Glomerular endothelial cell (primary cell): ENCODE measurements around the gene AGMO. TPM values are rescaled to one million over a fixed set of nuclear protein-coding genes. Genes with fewer than 3 reads are reported as not detected.
"Not testable (repeated sequence)": the region's sequence is repeated elsewhere in the genome, so short reads cannot be mapped to it uniquely, and the experiment has no call there.

ENCODE experiments used
- DNase-seq: peaks from one replicate; pipeline ENCODE4 v3.0.0-alpha.2; 2011; ENCODE audit warnings: low read depth, low spot score; ENCODE audit errors: extremely low read depth
- total RNA-seq: library from RNA; depleted of rRNA; stranded (reverse); fragments of >200 nt; gene quantifications from 2 replicates; pipeline ENCODE4 v1.2.3, GENCODE V29; 2015

Gene AGMO
- total RNA-seq, 1 donor from 2014 or later = not detected

GRCh38 chr7:15560968-15561367 is 847 bp downstream of the AGMO start:
- DNase-seq = no peak

- DNase-seq = no peak
Observed at GRCh38 chr7:15559416-15559928, 2.3 kb downstream of the AGMO start.

- DNase-seq = no peak
Observed at GRCh38 chr7:15558756-15559155, 3.1 kb downstream of the AGMO start.

- no peak for DNase-seq
Observed at GRCh38 chr7:15557686-15558085, 4.1 kb downstream of the AGMO start.

- no peak for DNase-seq
Observed at GRCh38 chr7:15557186-15557585, 4.6 kb downstream of the AGMO start.

GRCh38 chr7:15556339-15557105 is 5.3 kb downstream of the AGMO start:
- DNase-seq = no peak

GRCh38 chr7:15555381-15555859 is 6.4 kb downstream of the AGMO start:
- DNase-seq = no peak

- no peak for DNase-seq
Observed at GRCh38 chr7:15554744-15555143, 7.1 kb downstream of the AGMO start.

GRCh38 chr7:15554081-15554480 is 7.7 kb downstream of the AGMO start:
- DNase-seq = no peak

GRCh38 chr7:15547320-15547719 is 14.5 kb downstream of the AGMO start:
- not testable (repeated sequence) for DNase-seq

- DNase-seq = no peak
Observed at GRCh38 chr7:15546272-15546792, 15.5 kb downstream of the AGMO start.

- no peak for DNase-seq
Observed at GRCh38 chr7:15544050-15544449, 17.8 kb downstream of the AGMO start.

- no peak for DNase-seq
Observed at GRCh38 chr7:15543256-15543655, 18.6 kb downstream of the AGMO start.

- DNase-seq = no peak
Observed at GRCh38 chr7:15527648-15528047, 34.2 kb downstream of the AGMO start.

- DNase-seq = no peak
Observed at GRCh38 chr7:15525652-15526263, 36.1 kb downstream of the AGMO start.

GRCh38 chr7:15524077-15524476 is 37.7 kb downstream of the AGMO start:
- no peak for DNase-seq

- DNase-seq = not testable (repeated sequence)
Observed at GRCh38 chr7:15517865-15518264, 44.0 kb downstream of the AGMO start.

GRCh38 chr7:15515252-15515651 is 46.6 kb downstream of the AGMO start:
- no peak for DNase-seq

- DNase-seq = no peak
Observed at GRCh38 chr7:15508258-15508657, 53.6 kb downstream of the AGMO start.

GRCh38 chr7:15507708-15508107 is 54.1 kb downstream of the AGMO start:
- no peak for DNase-seq

GRCh38 chr7:15507171-15507570 is 54.6 kb downstream of the AGMO start:
- no peak for DNase-seq

- DNase-seq = no peak
Observed at GRCh38 chr7:15505761-15506160, 56.1 kb downstream of the AGMO start.
